HCT116 (cell line): ENCODE measurements around the gene UQCRH. TPM values are rescaled to one million over a fixed set of nuclear protein-coding genes. Genes with fewer than 3 reads are reported as not detected.

Experiments
- ATAC-seq: fragments of 200-7000 bp; cut with Tn5 transposase; 2 replicates; pipeline ENCODE4 v1.9.1; 2020; ENCODE audit warnings: mild to moderate bottlenecking, moderate library complexity
- BruUV-seq: library from RNA; stranded (reverse); fragments of 400-500 nt; replicated peaks from 2 replicates; lab custom pipeline; 2021; lab: Mats Ljungman, UMichigan
- CTCF ChIA-PET: fragments of 300-600 bp; sonication (Branson Sonifier 250); formaldehyde crosslinking; loops from one replicate; lab custom pipeline; 2021; ENCODE audit warnings: antibody characterized with exemption; lab: Charles Lee
- POLR2A ChIA-PET: fragments of 300-600, 350-600 bp; sonication (Branson Sonifier 250); formaldehyde crosslinking; loops from one replicate; lab custom pipeline; 2021; ENCODE audit warnings: antibody characterized with exemption; lab: Charles Lee
- RAD21 ChIA-PET, 2 experiments: fragments of 300-600 bp; sonication (Branson Sonifier 250); formaldehyde crosslinking; loops; one replicate each; lab custom pipeline; 2023; ENCODE audit warnings: low total read pairs in 2 of 2; ENCODE audit not compliant: uncharacterized antibody in 2 of 2, unreplicated experiment in 2 of 2, low non-redundant PET in 1 of 2; lab: Charles Lee
- DNase-seq: peaks from one replicate; pipeline ENCODE4 v3.0.0-alpha.2; 2010; ENCODE audit warnings: low read depth, low spot score
- H2AFZ ChIP-seq: fragments of 200-600 bp; shearing (Covaris generic), sonication (generic); 2 replicates; pipeline ENCODE4 v1.6.1; 2017; ENCODE audit warnings: low read depth, mixed run types, mixed read lengths, antibody characterized with exemption, low read length; ENCODE audit not compliant: poor library complexity, severe bottlenecking
- H3K27ac ChIP-seq: 2 replicates; pipeline ENCODE4 v1.5.1; 2012; ENCODE audit warnings: low read depth, low read length
- H3K27me3 ChIP-seq: fragments of 200-600 bp; sonication (generic); 2 replicates; pipeline ENCODE4 v1.6.1; 2016; ENCODE audit warnings: mixed run types, low read length, mixed read lengths; ENCODE audit not compliant: insufficient read depth
- H3K36me3 ChIP-seq, 2 experiments: fragments of 200-500 bp in 1 of 2; fragments of 200-600 bp in 1 of 2; sonication (Bioruptor generic) in 1 of 2; sonication (generic) in 1 of 2; 2 replicates each; pipeline versions ENCODE4 v1.5.1 to v1.6.1; 2014 to 2016; ENCODE audit warnings: low read length in 2 of 2, inconsistent platforms in 1 of 2, mixed read lengths in 1 of 2, mixed run types in 1 of 2; ENCODE audit not compliant: insufficient read depth in 2 of 2, control insufficient read depth in 1 of 2
- H3K4me1 ChIP-seq, 2 experiments: fragments of 200-600 bp in 1 of 2; sonication (generic) in 1 of 2; 2 replicates each; pipeline versions ENCODE4 v1.5.1 to v1.6.1; 2012 to 2017; ENCODE audit warnings: low read length in 2 of 2, inconsistent platforms in 1 of 2, mild to moderate bottlenecking in 1 of 2, mixed read lengths in 1 of 2, mixed run types in 1 of 2, moderate library complexity in 1 of 2; ENCODE audit not compliant: insufficient read depth in 2 of 2, control insufficient read depth in 1 of 2
- H3K4me2 ChIP-seq: fragments of 200-600 bp; sonication (generic); 2 replicates; pipeline ENCODE4 v1.6.1; 2017; ENCODE audit warnings: mixed run types, low read length, mixed read lengths
- H3K4me3 ChIP-seq, 2 experiments: fragments of 200-600 bp in 1 of 2; sonication (generic) in 1 of 2; replicated peaks in 1 of 2; 2 replicates each; pipeline ENCODE4 v1.5.1; 2011 to 2016; ENCODE audit warnings: low read length in 2 of 2, control low read depth in 1 of 2, low read depth in 1 of 2, mild to moderate bottlenecking in 1 of 2, mixed read lengths in 1 of 2, mixed run types in 1 of 2
- H3K79me2 ChIP-seq: fragments of 200-600 bp; sonication (generic); 2 replicates; pipeline ENCODE4 v1.6.1; 2017; ENCODE audit warnings: mild to moderate bottlenecking, mixed run types, low read length, moderate library complexity, mixed read lengths; ENCODE audit not compliant: insufficient read depth
- H3K9ac ChIP-seq: fragments of 200-600 bp; sonication (generic); 2 replicates; pipeline ENCODE4 v1.6.1; 2016; ENCODE audit warnings: low read length, mixed read lengths
- H3K9me2 ChIP-seq: fragments of 200-600 bp; sonication (generic), shearing (Covaris generic); 2 replicates; pipeline ENCODE4 v1.6.1; 2017; ENCODE audit warnings: mixed run types, mild to moderate bottlenecking, moderate library complexity; ENCODE audit not compliant: insufficient read depth
- H3K9me3 ChIP-seq, 2 experiments: fragments of 200-500 bp in 1 of 2; fragments of 200-600 bp in 1 of 2; sonication (Bioruptor generic) in 1 of 2; sonication (generic) in 1 of 2; 2 replicates each; pipeline ENCODE4 v1.6.1; 2014 to 2017; ENCODE audit warnings: low read length in 2 of 2, mixed read lengths in 2 of 2, inconsistent platforms in 1 of 2, low read depth in 1 of 2, mild to moderate bottlenecking in 1 of 2, mixed run types in 1 of 2, moderate library complexity in 1 of 2; ENCODE audit not compliant: control insufficient read depth in 1 of 2, insufficient read depth in 1 of 2
- H4K20me1 ChIP-seq: fragments of 200-600 bp; sonication (generic), shearing (Covaris generic); 2 replicates; pipeline ENCODE4 v1.6.1; 2017; ENCODE audit warnings: mixed run types, mild to moderate bottlenecking, moderate library complexity; ENCODE audit not compliant: insufficient read depth
- CBX3 ChIP-seq: IDR thresholded peaks from 2 replicates; pipeline ENCODE4 v1.6.1; 2012; ENCODE audit warnings: low read depth
- ELF1 ChIP-seq: IDR thresholded peaks from 2 replicates; pipeline ENCODE4 v1.6.1; 2012; ENCODE audit warnings: low read depth, borderline replicate concordance
- EZH2 ChIP-seq: fragments of 200-600 bp; sonication (generic); IDR thresholded peaks from 2 replicates; pipeline ENCODE4 v1.6.1; 2017; ENCODE audit warnings: antibody characterized with exemption, mixed run types
- EZH2phosphoT487 ChIP-seq: fragments of 200-600 bp; IDR thresholded peaks from 2 replicates; pipeline ENCODE4 v1.6.1; 2018; ENCODE audit warnings: antibody characterized with exemption, borderline replicate concordance
- FOSL1 ChIP-seq: IDR thresholded peaks from 2 replicates; pipeline ENCODE4 v1.6.1; 2012; ENCODE audit warnings: low read depth
- POLR2A ChIP-seq: IDR thresholded peaks from 2 replicates; pipeline ENCODE4 v1.7.0; 2011; ENCODE audit warnings: borderline replicate concordance; ENCODE audit not compliant: insufficient read depth, insufficient read length; ENCODE audit errors: extremely low read depth
- POLR2AphosphoS5 ChIP-seq: IDR thresholded peaks from 2 replicates; pipeline ENCODE4 v1.6.1; 2011; ENCODE audit warnings: mild to moderate bottlenecking, low read depth, low read length, moderate library complexity
- RAD21 ChIP-seq: IDR thresholded peaks from 2 replicates; pipeline ENCODE4 v1.6.1; 2012; ENCODE audit warnings: low read depth, mild to moderate bottlenecking
- SIN3A ChIP-seq: IDR thresholded peaks from 2 replicates; pipeline ENCODE4 v1.6.1; 2012; ENCODE audit warnings: low read depth
- SP1 ChIP-seq: IDR thresholded peaks from 2 replicates; pipeline ENCODE4 v1.6.1; 2012; ENCODE audit warnings: low read depth
- SRF ChIP-seq: IDR thresholded peaks from 2 replicates; pipeline ENCODE4 v1.6.1; 2012; ENCODE audit warnings: low read depth
- YY1 ChIP-seq: IDR thresholded peaks from 2 replicates; pipeline ENCODE4 v1.6.1; 2011; ENCODE audit warnings: low read length, low read depth, moderate library complexity, mild to moderate bottlenecking; ENCODE audit not compliant: insufficient replicate concordance; ENCODE audit errors: extremely low read depth
- ZNF274 ChIP-seq: fragments of 200-500 bp; sonication (Bioruptor generic); IDR thresholded peaks from 2 replicates; pipeline ENCODE4 v1.6.1; 2014; ENCODE audit warnings: mild to moderate bottlenecking, low read depth, low read length, inconsistent platforms
- intact Hi-C: fragments of 100-400 bp; cut with micrococcal nuclease; formaldehyde crosslinking; loops from 2 replicates; pipeline ENCODE4 v1.10.0; 2022
- total RNA-seq: library from RNA; stranded (reverse); gene quantifications from one replicate; pipeline ENCODE4 v1.2.1, GENCODE V29; 2021; ENCODE audit not compliant: unreplicated experiment
- TF ChIP-seq, protein P1 (sequence below): IDR thresholded peaks from 2 replicates; pipeline ENCODE4 v1.6.1; 2012
- TF ChIP-seq, protein P2 (sequence below): IDR thresholded peaks from 2 replicates; pipeline ENCODE4 v1.6.1; 2011; ENCODE audit warnings: mild to moderate bottlenecking, low read length, moderate library complexity; ENCODE audit not compliant: insufficient replicate concordance; ENCODE audit errors: extremely low read depth
- TF ChIP-seq, protein P3 (sequence below): IDR thresholded peaks from 2 replicates; pipeline ENCODE4 v1.6.1; 2012; ENCODE audit warnings: low read depth

Gene UQCRH
- total RNA-seq, 1 experiment from 2014 or later, result 514 TPM

DNA sequence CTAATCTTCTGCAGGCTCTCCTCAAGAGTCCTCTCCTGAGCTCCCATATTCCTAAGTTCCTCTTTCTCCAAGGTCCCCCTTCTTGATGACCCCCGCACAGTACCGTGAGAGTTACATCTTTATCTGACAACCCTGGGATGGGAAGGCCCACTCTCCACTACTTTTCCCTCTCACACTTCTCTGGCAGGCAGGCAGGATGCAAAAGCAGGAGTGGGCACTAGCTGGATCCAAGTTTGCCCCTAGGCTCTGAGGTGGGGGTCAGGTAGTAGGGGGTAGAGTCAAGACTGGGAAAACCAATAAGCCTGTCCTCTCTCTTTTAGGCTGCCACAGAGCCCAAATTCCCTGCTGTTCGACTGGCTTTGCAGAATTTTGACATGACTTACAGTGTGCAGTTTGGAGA is 41.0 kb downstream of the UQCRH start:
- no peaks in the 10 kb centered on the region for H3K9me2 ChIP-seq
- H3K27ac ChIP-seq, result no peak overlapping the region
- ATAC-seq (no peak), DNase-seq (no peak)
- H2AFZ ChIP-seq, result no peak overlapping the region
- no TSS peak for BruUV-seq
- no peak overlapping the region for H3K4me3 ChIP-seq
- ChIA-PET RAD21 (no interaction called here), CTCF (interaction anchor here (1.7 kb wide), 1 partner anchor 11 kb away, joined by 6 read pairs; no protein-coding TSS in a partner anchor), POLR2A (no interaction called here)
- H3K36me3 ChIP-seq, result peaks cover 14 to 23% of the 10 kb centered on the region in 2 experiments; a peak in 3 of 4 replicates
- no peaks in the 10 kb centered on the region for H3K27me3 ChIP-seq
- no peak for TF ChIP-seq EZH2
- no peak for TF ChIP-seq RAD21
- TF ChIP-seq EZH2phosphoT487, result no peak
- TF ChIP-seq POLR2AphosphoS5, result no peak
- TF ChIP-seq, protein P1, sequence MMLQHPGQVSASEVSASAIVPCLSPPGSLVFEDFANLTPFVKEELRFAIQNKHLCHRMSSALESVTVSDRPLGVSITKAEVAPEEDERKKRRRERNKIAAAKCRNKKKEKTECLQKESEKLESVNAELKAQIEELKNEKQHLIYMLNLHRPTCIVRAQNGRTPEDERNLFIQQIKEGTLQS, result no peak
- no peak for TF ChIP-seq SIN3A
- no peak for TF ChIP-seq SP1
- TF ChIP-seq, protein P2, sequence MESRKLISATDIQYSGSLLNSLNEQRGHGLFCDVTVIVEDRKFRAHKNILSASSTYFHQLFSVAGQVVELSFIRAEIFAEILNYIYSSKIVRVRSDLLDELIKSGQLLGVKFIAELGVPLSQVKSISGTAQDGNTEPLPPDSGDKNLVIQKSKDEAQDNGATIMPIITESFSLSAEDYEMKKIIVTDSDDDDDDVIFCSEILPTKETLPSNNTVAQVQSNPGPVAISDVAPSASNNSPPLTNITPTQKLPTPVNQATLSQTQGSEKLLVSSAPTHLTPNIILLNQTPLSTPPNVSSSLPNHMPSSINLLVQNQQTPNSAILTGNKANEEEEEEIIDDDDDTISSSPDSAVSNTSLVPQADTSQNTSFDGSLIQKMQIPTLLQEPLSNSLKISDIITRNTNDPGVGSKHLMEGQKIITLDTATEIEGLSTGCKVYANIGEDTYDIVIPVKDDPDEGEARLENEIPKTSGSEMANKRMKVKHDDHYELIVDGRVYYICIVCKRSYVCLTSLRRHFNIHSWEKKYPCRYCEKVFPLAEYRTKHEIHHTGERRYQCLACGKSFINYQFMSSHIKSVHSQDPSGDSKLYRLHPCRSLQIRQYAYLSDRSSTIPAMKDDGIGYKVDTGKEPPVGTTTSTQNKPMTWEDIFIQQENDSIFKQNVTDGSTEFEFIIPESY, result no peak
- TF ChIP-seq FOSL1, result no peak
- TF ChIP-seq POLR2A, result no peak
- TF ChIP-seq ELF1, result no peak
- TF ChIP-seq, protein P3, sequence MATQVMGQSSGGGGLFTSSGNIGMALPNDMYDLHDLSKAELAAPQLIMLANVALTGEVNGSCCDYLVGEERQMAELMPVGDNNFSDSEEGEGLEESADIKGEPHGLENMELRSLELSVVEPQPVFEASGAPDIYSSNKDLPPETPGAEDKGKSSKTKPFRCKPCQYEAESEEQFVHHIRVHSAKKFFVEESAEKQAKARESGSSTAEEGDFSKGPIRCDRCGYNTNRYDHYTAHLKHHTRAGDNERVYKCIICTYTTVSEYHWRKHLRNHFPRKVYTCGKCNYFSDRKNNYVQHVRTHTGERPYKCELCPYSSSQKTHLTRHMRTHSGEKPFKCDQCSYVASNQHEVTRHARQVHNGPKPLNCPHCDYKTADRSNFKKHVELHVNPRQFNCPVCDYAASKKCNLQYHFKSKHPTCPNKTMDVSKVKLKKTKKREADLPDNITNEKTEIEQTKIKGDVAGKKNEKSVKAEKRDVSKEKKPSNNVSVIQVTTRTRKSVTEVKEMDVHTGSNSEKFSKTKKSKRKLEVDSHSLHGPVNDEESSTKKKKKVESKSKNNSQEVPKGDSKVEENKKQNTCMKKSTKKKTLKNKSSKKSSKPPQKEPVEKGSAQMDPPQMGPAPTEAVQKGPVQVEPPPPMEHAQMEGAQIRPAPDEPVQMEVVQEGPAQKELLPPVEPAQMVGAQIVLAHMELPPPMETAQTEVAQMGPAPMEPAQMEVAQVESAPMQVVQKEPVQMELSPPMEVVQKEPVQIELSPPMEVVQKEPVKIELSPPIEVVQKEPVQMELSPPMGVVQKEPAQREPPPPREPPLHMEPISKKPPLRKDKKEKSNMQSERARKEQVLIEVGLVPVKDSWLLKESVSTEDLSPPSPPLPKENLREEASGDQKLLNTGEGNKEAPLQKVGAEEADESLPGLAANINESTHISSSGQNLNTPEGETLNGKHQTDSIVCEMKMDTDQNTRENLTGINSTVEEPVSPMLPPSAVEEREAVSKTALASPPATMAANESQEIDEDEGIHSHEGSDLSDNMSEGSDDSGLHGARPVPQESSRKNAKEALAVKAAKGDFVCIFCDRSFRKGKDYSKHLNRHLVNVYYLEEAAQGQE, result no peak
- no peak for TF ChIP-seq SRF
- TF ChIP-seq ZNF274, result no peak
- TF ChIP-seq YY1, result no peak
- no peak for TF ChIP-seq CBX3
- H3K4me2 ChIP-seq, result no peak overlapping the region
- H3K4me1 ChIP-seq, result peaks cover 12 to 31% of the 10 kb centered on the region in 2 experiments
- H3K9me3 ChIP-seq, result no peaks in the 10 kb centered on the region
- H4K20me1 ChIP-seq, result no peaks in the 10 kb centered on the region
- intact Hi-C loops, result no loop called here
- H3K79me2 ChIP-seq, result peaks cover 36% of the 10 kb centered on the region
- no peak overlapping the region for H3K9ac ChIP-seq
